ENCODE measurements around the gene IARS2.
"Not testable (repeated sequence)": the region's sequence is repeated elsewhere in the genome, so short reads cannot be mapped to it uniquely, and the experiment has no call there.

Gene IARS2

DNA sequence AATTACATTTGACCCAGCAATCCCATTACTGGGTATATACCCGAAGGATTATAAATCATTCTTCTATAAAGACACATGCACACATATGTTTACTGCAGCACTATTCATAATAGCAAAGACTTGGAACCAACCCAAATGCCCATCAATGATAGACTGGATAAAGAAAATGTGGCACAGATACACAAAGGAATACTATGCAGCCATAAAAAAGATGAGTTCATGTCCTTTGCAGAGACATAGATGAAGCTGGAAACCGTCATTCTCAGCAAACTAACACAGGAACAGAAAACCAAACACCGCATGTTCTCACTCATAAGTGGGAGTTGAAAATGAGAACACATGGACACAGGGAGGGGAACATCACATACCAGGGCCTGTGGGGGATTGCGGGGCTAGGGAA lies 76.0 kb downstream of the IARS2 start:
- not testable (repeated sequence) for DNase-seq

DNA sequence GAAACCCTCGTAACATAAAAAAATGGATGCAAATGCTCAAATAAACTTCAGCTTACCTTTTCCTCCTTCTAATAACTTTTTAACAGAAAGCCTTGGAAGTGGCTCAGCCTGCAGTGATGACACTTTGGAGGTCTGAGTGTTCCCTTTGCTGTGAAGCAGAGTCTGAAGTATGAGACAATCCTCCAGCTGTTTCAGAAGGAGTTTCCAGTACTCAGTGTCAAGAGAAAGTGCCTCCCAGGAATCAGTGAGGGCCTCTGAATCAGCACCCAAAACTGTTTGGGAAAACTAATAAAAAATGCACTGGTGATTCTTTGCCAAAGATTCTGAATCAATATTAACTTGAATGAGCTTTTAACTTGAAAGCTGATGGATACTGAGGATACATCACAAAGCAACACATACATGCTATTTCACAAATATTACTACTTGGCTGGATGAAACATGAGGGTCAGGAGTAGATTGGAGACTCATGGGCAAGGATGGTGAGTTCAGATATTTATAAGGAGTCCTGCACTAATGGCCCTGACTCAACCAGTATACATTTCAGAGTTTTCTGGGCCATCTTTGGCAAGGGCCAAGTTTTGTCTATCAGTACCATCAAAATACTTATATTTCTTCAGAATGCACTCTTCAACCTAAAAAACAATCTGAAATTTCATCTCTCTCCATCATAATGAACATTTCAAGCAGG lies 77.0 kb downstream of the IARS2 start:
- no peak for DNase-seq

DNA sequence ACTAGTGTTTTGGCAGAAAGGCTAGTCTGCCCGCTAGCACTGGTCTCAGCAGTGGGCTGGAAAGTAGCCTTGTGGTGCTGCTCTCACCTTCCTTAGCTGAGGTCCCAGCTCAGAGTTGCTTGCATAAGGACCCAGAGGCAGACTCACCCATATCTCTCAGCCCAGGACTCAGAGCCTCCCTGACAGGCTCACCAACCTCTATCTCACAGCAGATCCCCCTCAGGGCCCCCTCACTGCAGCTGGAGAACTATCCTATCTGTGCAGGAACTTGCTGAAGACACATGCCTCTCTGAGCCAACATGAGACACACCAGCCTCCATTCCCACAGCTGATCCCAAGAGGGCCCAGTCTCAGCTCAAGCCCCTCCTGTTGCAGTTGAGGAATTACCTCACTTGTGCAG lies 82.6 kb downstream of the IARS2 start:
- DNase-seq = no peak

DNA sequence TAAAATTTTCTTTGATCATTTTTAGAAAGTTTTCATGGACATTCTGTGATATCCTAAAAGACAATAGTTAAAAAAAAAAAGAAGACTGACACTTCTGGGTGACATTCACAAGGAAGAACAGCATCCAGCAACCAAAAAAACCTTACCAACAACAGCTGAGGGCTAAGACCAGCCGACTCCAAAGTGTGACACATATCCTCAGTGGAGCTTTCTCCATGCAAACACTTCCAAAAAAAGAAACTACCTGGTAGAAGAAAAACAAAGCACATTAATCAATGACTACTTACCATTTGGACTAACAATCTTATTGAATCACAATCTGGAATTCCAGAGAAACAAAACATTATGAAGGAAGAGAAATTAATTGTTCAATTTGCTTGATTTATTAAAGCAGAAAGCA lies 88.2 kb downstream of the IARS2 start:
- no peak for DNase-seq

DNA sequence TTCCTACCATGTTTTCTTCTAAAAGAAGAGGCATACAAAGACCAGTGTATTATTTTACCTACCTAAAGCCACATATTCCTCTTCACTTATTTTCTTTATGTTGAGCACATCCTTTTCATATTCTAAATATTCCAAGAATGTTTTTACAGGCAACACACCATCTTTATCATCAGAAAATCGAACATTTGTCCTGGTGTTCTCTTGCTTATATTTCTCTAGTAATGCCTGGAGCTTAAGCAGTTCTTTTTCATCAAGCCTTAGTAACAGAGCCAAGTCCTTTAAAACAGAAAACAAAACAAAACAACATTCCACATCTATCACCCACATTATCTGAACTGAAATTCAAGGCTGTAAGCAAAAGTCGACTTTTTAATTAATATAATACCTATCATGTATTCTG lies 88.7 kb downstream of the IARS2 start:
- DNase-seq = no peak

DNA sequence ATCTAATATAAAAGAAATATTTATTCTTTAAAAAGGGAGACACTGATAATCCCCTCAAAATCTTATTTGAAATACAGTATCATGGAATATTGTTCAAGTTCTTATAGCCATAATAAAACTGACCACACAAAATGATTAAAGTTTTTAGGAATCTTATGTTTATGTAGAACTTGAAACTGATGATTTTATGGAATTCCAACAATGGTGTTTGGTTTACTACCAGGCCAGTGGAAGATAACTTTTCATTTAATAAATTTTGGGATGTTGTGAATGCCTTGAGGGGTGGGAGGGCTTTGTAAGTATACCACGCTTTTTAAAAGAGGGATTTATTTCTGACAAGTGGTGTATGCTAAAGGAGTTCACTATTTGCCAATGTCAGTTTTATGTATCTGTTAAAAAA lies 90.6 kb downstream of the IARS2 start:
- DNase-seq = no peak

DNA sequence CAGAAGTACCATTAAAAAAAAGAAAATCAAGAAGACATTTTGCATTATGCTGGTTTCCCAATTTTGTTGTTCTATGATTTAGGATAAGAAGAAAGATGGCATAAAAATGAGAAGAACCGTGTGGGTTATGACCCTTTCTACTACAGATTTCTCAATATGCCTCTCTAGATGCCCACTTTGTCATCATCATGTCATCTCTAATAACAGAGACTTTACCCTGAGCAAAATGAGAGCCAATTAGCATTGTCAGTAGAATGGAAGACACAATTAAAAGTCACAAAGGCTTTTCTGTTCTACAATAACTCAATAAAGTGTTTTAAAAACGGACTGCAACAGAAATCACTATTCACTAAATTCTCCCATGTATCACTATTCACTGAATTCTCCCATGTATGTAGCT lies 92.8 kb downstream of the IARS2 start:
- no peak for DNase-seq

DNA sequence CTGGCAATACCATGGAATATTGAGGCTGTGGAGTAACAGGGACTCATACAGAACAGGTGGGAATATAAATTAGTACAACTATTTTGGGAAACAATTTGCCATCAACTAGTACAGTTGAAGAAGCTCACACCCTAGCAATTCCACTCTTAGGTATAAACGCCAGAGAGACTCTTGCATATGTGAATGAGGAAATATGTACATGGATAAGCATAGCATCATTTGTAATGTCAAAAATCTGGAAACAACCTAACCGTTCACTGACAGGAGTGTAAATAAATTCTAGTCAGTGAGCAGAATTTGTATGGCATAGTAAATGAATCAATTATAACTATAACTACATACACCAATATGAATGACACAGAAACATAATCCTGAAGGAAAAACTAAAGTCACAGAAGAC lies 94.6 kb downstream of the IARS2 start:
- no peak for DNase-seq

DNA sequence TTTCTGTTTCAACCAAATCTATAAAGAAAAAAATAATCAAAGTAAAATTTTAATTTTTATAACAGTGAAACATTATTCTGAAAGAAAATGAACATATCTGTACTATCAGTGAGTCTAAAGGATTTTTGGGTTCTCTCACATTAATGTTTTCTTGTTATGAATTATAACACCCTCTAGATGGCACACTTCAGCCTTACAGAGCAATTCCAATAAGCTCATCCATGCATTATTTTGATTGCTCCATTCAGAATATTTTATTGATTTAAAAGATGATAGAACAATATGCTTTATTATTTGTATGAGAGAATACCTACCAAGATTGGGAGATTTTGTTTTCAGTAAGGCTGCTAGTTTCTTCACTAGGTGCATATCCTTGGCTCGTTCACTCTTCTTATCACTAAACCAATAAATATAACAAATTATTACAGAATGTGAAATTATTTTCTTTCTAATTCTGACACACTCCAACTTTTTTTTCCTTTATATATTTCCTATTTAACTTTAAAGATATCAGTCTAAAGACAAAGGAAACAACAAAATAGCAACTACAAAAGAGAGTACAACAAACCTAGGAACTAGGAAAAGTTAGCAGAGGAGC lies 95.9 kb downstream of the IARS2 start:
- DNase-seq = peak in 1 of 2 experiments; percentile 49

DNA sequence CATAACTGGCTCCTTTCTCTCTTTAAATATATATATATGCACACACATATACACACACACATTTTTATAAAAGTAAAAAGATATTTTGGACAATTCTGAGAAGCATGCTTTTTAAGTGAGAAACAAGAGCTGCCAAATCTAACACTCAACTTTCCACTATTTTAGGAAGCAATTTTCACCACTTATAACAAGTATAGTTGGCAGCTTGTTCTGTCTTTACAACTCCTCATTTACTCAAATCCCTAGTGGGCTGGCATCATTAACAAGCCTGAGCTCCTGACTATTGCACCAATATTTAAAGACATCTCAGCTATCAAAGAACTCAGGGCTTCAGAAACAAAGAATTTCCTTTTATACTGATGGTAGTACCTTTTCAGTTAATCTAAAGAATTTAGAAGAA lies 101.8 kb downstream of the IARS2 start:
- peak in 1 of 2 experiments; percentile 15 for DNase-seq
